Psoas muscle (tissue), 8 donors: ENCODE results near the gene HRH1. TPM values are rescaled to one million over a fixed set of nuclear protein-coding genes. Genes with fewer than 3 reads are reported as not detected.

Experiments used
- ATAC-seq, 4 donors: fragments of 200-7000 bp; cut with Tn5 transposase; one replicate each; pipeline ENCODE4 v1.9.1; 2020; ENCODE audit warnings: moderate library complexity in 3 of 4, mild to moderate bottlenecking in 2 of 4
- DNase-seq, 2 donors: peaks; one replicate each; pipeline ENCODE4 v3.0.0-alpha.2; 2020
- H3K27ac ChIP-seq: fragments of 200-600 bp; one replicate; pipeline ENCODE4 v1.8.0; 2022
- H3K27me3 ChIP-seq, 3 donors: fragments of 200-600 bp in 1 of 3; one replicate each; pipeline versions ENCODE4 v1.6.1 to v1.8.0; 2013 to 2022; ENCODE audit warnings: low read length in 2 of 3, mild to moderate bottlenecking in 2 of 3, moderate library complexity in 1 of 3; ENCODE audit not compliant: insufficient read depth in 3 of 3
- H3K36me3 ChIP-seq, 2 donors: fragments of 200-600 bp in 1 of 2; one replicate each; pipeline versions ENCODE4 v1.6.1 to v1.8.0; 2013 to 2022; ENCODE audit warnings: low read depth in 1 of 2, mild to moderate bottlenecking in 1 of 2, moderate library complexity in 1 of 2; ENCODE audit not compliant: insufficient read depth in 1 of 2
- H3K4me1 ChIP-seq: fragments of 200-600 bp; one replicate; pipeline ENCODE4 v1.8.0; 2022
- H3K4me3 ChIP-seq: fragments of 200-600 bp; one replicate; pipeline ENCODE4 v1.8.0; 2022; ENCODE audit warnings: mild to moderate bottlenecking
- H3K9me3 ChIP-seq: fragments of 200-600 bp; one replicate; pipeline ENCODE4 v1.8.0; 2022
- WGBS, 3 donors: extraction: QIAGEN DNeasy Blood & Tissue Kit; methylation state at CpG; one replicate each; pipeline versions ENCODE4 v1.1.6 to v1.1.7; 2013; 5-methylcytosine and 5-hydroxymethylcytosine counted together
- intact Hi-C, 2 donors: fragments of 100-400 bp; cut with DNase I; formaldehyde crosslinking; loops; one replicate each; pipeline versions ENCODE4 v1.11.0 to v1.14.2; 2022
- polyA plus RNA-seq, 3 donors: library from polyadenylated mRNA; stranded (reverse); fragments of 200-250 nt; gene quantifications; one replicate each; pipeline ENCODE4 v1.2.3, GENCODE V29; 2013
- total RNA-seq, 4 donors: library from RNA; stranded (reverse); fragmentation: NEBNext Ultra II Directional in 2 of 4; extraction: Animal tissue kit (Norgen Biotek cat#: 25700) in 2 of 4; gene quantifications; one replicate each; pipeline versions ENCODE4 v1.2.1 to v1.2.4, GENCODE V29; 2021 to 2023
- TF ChIP-seq, protein P1 (sequence below): fragments of 200-600 bp; IDR thresholded peaks from one replicate; pipeline ENCODE4 v1.8.0; 2022; ENCODE audit warnings: antibody characterized with exemption
- donor health status: healthy with polysubstance abuse.
- donor health status: DM: no; HTN: no; CAD: no; lungs with moderate emphysema.
- donor health status: Bipolar disorder and iron deficiency.
- donor health status: healthy.
- donor health status: DM: yes; HTN: yes; CAD: no.
- donor health status: DM: no; HTN: no; CAD: no.
- donor health status: DM: no; HTN: no; CAD: no.
- donor health status: DM: yes; HTN: yes; CAD: no.

The HRH1 gene
- total and polyA plus RNA-seq, 7 donors, result 0.29 to 1.5 (median 1.2) TPM

DNA sequence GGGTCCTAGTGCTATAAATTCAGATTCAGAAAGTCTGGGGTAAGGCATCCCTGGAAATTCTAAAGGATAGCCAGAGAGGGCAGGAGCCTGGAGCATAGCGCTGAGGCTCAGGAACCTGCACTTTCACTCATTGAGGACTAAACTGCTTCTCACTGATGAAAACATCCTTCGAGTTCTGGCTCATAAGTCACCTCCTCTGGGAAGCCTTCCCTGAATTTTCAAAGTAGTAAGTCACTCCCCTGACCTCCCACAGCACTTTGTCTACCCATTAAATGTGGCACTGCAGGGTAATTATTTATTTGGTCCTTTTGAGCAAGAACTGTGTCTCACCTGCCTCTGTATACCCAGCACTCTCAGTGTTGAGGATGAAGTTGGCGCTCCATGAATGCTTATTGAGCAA, 30.9 kb downstream of the HRH1 start:
- Histone ChIP-seq H3K4me1 (peaks cover 20% of the 10 kb centered on the region), H3K4me3 (no peak overlapping the region), H3K27ac (peak overlapping the region; percentile 32), H3K9me3 (no peaks in the 10 kb centered on the region), H3K27me3 (no peaks in the 10 kb centered on the region), H3K36me3 (no peaks in the 10 kb centered on the region)
- TF ChIP-seq, protein P1, sequence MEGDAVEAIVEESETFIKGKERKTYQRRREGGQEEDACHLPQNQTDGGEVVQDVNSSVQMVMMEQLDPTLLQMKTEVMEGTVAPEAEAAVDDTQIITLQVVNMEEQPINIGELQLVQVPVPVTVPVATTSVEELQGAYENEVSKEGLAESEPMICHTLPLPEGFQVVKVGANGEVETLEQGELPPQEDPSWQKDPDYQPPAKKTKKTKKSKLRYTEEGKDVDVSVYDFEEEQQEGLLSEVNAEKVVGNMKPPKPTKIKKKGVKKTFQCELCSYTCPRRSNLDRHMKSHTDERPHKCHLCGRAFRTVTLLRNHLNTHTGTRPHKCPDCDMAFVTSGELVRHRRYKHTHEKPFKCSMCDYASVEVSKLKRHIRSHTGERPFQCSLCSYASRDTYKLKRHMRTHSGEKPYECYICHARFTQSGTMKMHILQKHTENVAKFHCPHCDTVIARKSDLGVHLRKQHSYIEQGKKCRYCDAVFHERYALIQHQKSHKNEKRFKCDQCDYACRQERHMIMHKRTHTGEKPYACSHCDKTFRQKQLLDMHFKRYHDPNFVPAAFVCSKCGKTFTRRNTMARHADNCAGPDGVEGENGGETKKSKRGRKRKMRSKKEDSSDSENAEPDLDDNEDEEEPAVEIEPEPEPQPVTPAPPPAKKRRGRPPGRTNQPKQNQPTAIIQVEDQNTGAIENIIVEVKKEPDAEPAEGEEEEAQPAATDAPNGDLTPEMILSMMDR, result no peak
- ATAC-seq, result peak in 1 of 4 donors; percentile 18
- DNase-seq, result no peak
- WGBS, 3 donors, result 93 to 99% (median 98%) methylated on average over 3 of the region's 3 CpGs
- intact Hi-C loops, result no loop called here

DNA sequence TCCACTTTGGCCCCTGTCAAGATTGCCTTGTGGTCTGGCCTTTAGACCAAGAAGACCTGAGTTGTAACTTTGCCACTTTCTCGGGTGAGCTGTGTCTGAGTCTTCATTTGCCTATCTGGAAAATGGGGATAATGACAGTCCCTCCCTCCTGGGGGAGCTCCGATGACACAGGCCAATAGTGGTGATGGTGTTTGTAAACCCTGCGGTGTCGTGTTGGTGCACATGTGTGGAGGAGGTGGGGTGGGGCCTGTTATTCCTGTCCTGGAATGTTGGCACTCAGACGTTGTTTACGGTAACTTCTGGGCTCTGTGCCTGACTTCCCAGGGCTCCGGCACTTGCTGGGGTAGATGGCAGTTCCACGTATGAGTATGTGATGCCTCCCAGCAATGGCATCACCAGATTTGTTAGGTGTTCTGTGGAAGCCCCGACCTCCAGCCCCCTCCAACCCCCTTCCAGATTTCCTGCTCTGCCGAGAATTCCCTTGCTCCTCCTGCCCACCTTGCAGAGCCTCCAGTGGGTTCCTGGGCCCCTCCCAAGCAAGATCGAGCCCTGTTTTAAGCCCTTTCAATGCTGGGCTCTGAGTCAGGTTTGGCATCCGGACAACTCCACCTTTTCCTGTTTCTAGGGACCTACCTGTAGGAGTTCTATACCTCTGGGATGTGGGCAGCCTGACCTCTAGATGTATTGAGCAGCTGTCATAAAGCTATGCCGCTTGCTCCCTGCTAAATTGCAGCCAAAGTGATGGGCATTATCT, 31.4 kb downstream of the HRH1 start:
- ATAC-seq, result peak; percentile 95 to 98 (median 98)

GRCh38 chr3:11186318-11186692, 32.0 kb downstream of the HRH1 start:
- Histone ChIP-seq H3K27me3 (no peaks in the 10 kb centered on the region), H3K36me3 (no peaks in the 10 kb centered on the region), H3K9me3 (no peaks in the 10 kb centered on the region), H3K4me1 (peaks cover 20% of the 10 kb centered on the region), H3K4me3 (no peak overlapping the region), H3K27ac (peak overlapping the region; percentile 23)
- 67 to 69% (median 68%) methylated on average over 1 of the region's 1 CpG for WGBS, 3 donors
- no peak for DNase-seq
- TF ChIP-seq, protein P1, result no peak
- no peak for ATAC-seq
- intact Hi-C loops, result no loop called here

More for the DNA sequence above, 31.4 kb downstream of the HRH1 start:
- peak; percentile 79 for DNase-seq
- Histone ChIP-seq H3K27ac (peak overlapping the region; percentile 32), H3K4me3 (no peak overlapping the region), H3K36me3 (no peaks in the 10 kb centered on the region), H3K27me3 (no peaks in the 10 kb centered on the region), H3K9me3 (no peaks in the 10 kb centered on the region), H3K4me1 (peaks cover 20% of the 10 kb centered on the region)
- intact Hi-C loops, result no loop called here
- TF ChIP-seq, protein P1, result no peak
- 19 to 23% (median 19%) methylated on average over 13 of the region's 13 CpGs for WGBS, 3 donors

GRCh38 chr3:11186771-11187191, 32.5 kb downstream of the HRH1 start:
- Histone ChIP-seq H3K27me3 (no peaks in the 10 kb centered on the region), H3K36me3 (no peaks in the 10 kb centered on the region), H3K27ac (peak overlapping the region; percentile 23), H3K9me3 (no peaks in the 10 kb centered on the region), H3K4me3 (no peak overlapping the region), H3K4me1 (peaks cover 20% of the 10 kb centered on the region)
- intact Hi-C loops, result no loop called here
- no peak for ATAC-seq
- no peak for DNase-seq
- WGBS, 3 donors, result 33 to 53% (median 43%) methylated on average over 2 of the region's 2 CpGs
- TF ChIP-seq, protein P1, result no peak
